Fibroblast of peridontal ligament (primary cell): Measurements from ENCODE around the gene RANGRF.

Experiments used
- DNase-seq: peaks from one replicate; pipeline ENCODE4 v3.0.0-alpha.2; 2010; ENCODE audit errors: extremely low read depth

The RANGRF gene

GRCh38 chr17:8288336-8289102 is at the start of gene RANGRF:
RANGRF (plus strand) TSS chr17:8288670; CDS start chr17:8288789, 119 bp downstream.
- DNase-seq, result peak; percentile 81

- no peak for DNase-seq
Measured at GRCh38 chr17:8243827-8244226, 44.6 kb upstream of the RANGRF start.

- DNase-seq, result no peak
Measured at GRCh38 chr17:8244768-8245167, 43.7 kb upstream of the RANGRF start.

GRCh38 chr17:8248751-8249607 is 39.5 kb upstream of the RANGRF start, which contains the start of gene PFAS:
PFAS (plus strand) TSS chr17:8249289; CDS start chr17:8253938, 4,649 bp downstream.
- DNase-seq, result peak; percentile 87

- no peak for DNase-seq
Measured at GRCh38 chr17:8249621-8250500, 38.6 kb upstream of the RANGRF start.

- peak; percentile 2 for DNase-seq
Measured at GRCh38 chr17:8251411-8251810, 37.1 kb upstream of the RANGRF start.

GRCh38 chr17:8253801-8254200 is 34.7 kb upstream of the RANGRF start:
- peak; percentile 8 for DNase-seq

- no peak for DNase-seq
Measured at GRCh38 chr17:8254881-8255280, 33.6 kb upstream of the RANGRF start.

- no peak for DNase-seq
Measured at GRCh38 chr17:8255499-8255898, 33.0 kb upstream of the RANGRF start.

GRCh38 chr17:8256291-8256690 is 32.2 kb upstream of the RANGRF start:
- DNase-seq, result no peak

- no peak for DNase-seq
Measured at GRCh38 chr17:8256691-8257090, 31.8 kb upstream of the RANGRF start.

- DNase-seq, result no peak
Measured at GRCh38 chr17:8257801-8258200, 30.7 kb upstream of the RANGRF start.

- DNase-seq, result no peak
Measured at GRCh38 chr17:8264320-8264719, 24.1 kb upstream of the RANGRF start.

GRCh38 chr17:8264836-8265542 is 23.5 kb upstream of the RANGRF start:
- DNase-seq, result no peak

GRCh38 chr17:8266648-8267479 is 21.6 kb upstream of the RANGRF start:
- DNase-seq, result no peak

GRCh38 chr17:8267480-8268147 is 20.9 kb upstream of the RANGRF start:
- DNase-seq, result no peak

GRCh38 chr17:8268550-8269298 is 19.7 kb upstream of the RANGRF start:
- no peak for DNase-seq

GRCh38 chr17:8272421-8272820 is 16.0 kb upstream of the RANGRF start:
- DNase-seq, result no peak

- DNase-seq, result no peak
Measured at GRCh38 chr17:8273884-8274444, 14.5 kb upstream of the RANGRF start.
